Measurements from ENCODE around the gene OXLD1. TPM values are rescaled to one million over a fixed set of nuclear protein-coding genes. Genes with fewer than 3 reads are reported as not detected.
A peak's percentile ranks its signal among the peaks of the same experiment; 100 is the strongest.

OXLD1 gene
- total RNA-seq, 1 experiment from 2014 or later: 42.8 TPM

- no TSS peak for BruUV-seq (replicated peaks)
- TF ChIP-seq SIN3A (IDR thresholded peaks at IDR 0.05; ENCODE audit: borderline replicate concordance, insufficient read depth, low read depth, low read length): no peak
- no peak for TF ChIP-seq POLR2AphosphoS5 (IDR thresholded peaks at IDR 0.05; ENCODE audit: low read depth, low read length)
- TF ChIP-seq REST (IDR thresholded peaks at IDR 0.05; ENCODE audit: insufficient read depth in 1 of 2, low read depth in 2 of 2, low read length in 1 of 2): no peak
- no peak for TF ChIP-seq TCF7L2 (IDR thresholded peaks at IDR 0.05; ENCODE audit: low read depth, low read length)
- no peak for TF ChIP-seq CTCF (IDR thresholded peaks at IDR 0.05)
- POLR2A ChIA-PET: interaction anchor here (0.5 kb wide), 1 partner anchor 10 kb away, joined by 3 read pairs; no protein-coding TSS in a partner anchor
- H3K4me1 ChIP-seq (ENCODE audit: control insufficient read depth, insufficient read depth, low read length): peaks cover 15% of the 10 kb centered on the region
- H3K4me3 ChIP-seq (ENCODE audit: low read depth in 2 of 2, low read length in 2 of 2): no peak overlapping the region
- CTCF ChIA-PET: no interaction called here
- H3K27me3 ChIP-seq (ENCODE audit: control insufficient read depth, insufficient read depth, low read length): no peaks in the 10 kb centered on the region
- DNase-seq (ENCODE audit: low read depth, low spot score) (no peak), ATAC-seq (no peak)
- no peaks in the 10 kb centered on the region for H3K9me3 ChIP-seq (ENCODE audit: control insufficient read depth, insufficient read depth, low read depth, low read length)
- H3K27ac ChIP-seq (ENCODE audit: low read length): no peak overlapping the region
- H3K36me3 ChIP-seq (ENCODE audit: control insufficient read depth, insufficient read depth, low read length): no peaks in the 10 kb centered on the region
- in situ Hi-C loops (cut with HindIII; ENCODE audit: low pct_unique_long_range_greater_than_20kb, low sequenced_read_pairs): no loop called here
- intact Hi-C loops (cut with micrococcal nuclease; ENCODE audit: unreplicated experiment): no loop called here
These were observed 13.3 kb downstream of the OXLD1 start for GRCh38 chr17:81652906-81653771.

GRCh38 chr17:81651692-81652091, 14.7 kb downstream of the OXLD1 start:
- no TSS peak for BruUV-seq (replicated peaks)
- ATAC-seq: peak; percentile 62
- ChIA-PET CTCF (no interaction called here), POLR2A (no interaction called here)
- H3K27ac ChIP-seq (ENCODE audit: low read length): no peak overlapping the region
- no peak overlapping the region for H3K4me3 ChIP-seq (ENCODE audit: low read depth in 2 of 2, low read length in 2 of 2)
- intact Hi-C loops (cut with micrococcal nuclease; ENCODE audit: unreplicated experiment): no loop called here
- TF ChIP-seq TCF7L2 (IDR thresholded peaks at IDR 0.05; ENCODE audit: low read depth, low read length) (no peak), CTCF (IDR thresholded peaks at IDR 0.05) (no peak), POLR2AphosphoS5 (IDR thresholded peaks at IDR 0.05; ENCODE audit: low read depth, low read length) (no peak), SIN3A (IDR thresholded peaks at IDR 0.05; ENCODE audit: borderline replicate concordance, insufficient read depth, low read depth, low read length) (no peak), REST (IDR thresholded peaks at IDR 0.05; ENCODE audit: insufficient read depth in 1 of 2, low read depth in 2 of 2, low read length in 1 of 2) (no peak)
- in situ Hi-C loops (cut with HindIII; ENCODE audit: low pct_unique_long_range_greater_than_20kb, low sequenced_read_pairs): no loop called here
- H3K4me1 ChIP-seq (ENCODE audit: control insufficient read depth, insufficient read depth, low read length): peaks cover 15% of the 10 kb centered on the region
- DNase-seq (ENCODE audit: low read depth, low spot score): no peak
- H3K9me3 ChIP-seq (ENCODE audit: control insufficient read depth, insufficient read depth, low read depth, low read length): no peaks in the 10 kb centered on the region
- no peaks in the 10 kb centered on the region for H3K27me3 ChIP-seq (ENCODE audit: control insufficient read depth, insufficient read depth, low read length)
- H3K36me3 ChIP-seq (ENCODE audit: control insufficient read depth, insufficient read depth, low read length): no peaks in the 10 kb centered on the region

Measured in Panc1 (cell line).